ENCODE measurements around the gene CASKIN1.

The CASKIN1 gene

GRCh38 chr16:2228161-2228824 lies 31.9 kb upstream of the CASKIN1 start:
- H4K20me1 ChIP-seq (ENCODE audit: insufficient read depth, low read length): peaks cover 57% of the 10 kb centered on the region
- no peaks in the 10 kb centered on the region for H3K9me3 ChIP-seq (ENCODE audit: insufficient read depth, low read length, severe bottlenecking)
- no peak overlapping the region for H3K4me3 ChIP-seq (ENCODE audit: low read depth in 1 of 2, low read length in 2 of 2)
- H3K79me2 ChIP-seq (ENCODE audit: insufficient read depth, low read length): peaks cover 62% of the 10 kb centered on the region
- TF ChIP-seq EZH2 (IDR thresholded peaks at IDR 0.05; ENCODE audit: borderline replicate concordance, low read depth, low read length, severe bottlenecking): no peak
- no peak for TF ChIP-seq CTCF (IDR thresholded peaks at IDR 0.05; ENCODE audit: borderline replicate concordance, extremely low read depth, low read length, poor library complexity, severe bottlenecking)
- H3K36me3 ChIP-seq (ENCODE audit: insufficient read depth, low read length): peaks cover 67% of the 10 kb centered on the region
- DNase-seq: no peak
- no peak overlapping the region for H3K9ac ChIP-seq (ENCODE audit: low read depth, low read length)
- no peak overlapping the region for H2AFZ ChIP-seq (ENCODE audit: low read depth, low read length)
- H3K27me3 ChIP-seq (ENCODE audit: insufficient read depth, low read length, poor library complexity): no peaks in the 10 kb centered on the region
- no peak overlapping the region for H3K4me2 ChIP-seq (ENCODE audit: insufficient read depth, low read length)
- no peak for ATAC-seq (ENCODE audit: insufficient read depth, low read depth)
- no peak overlapping the region for H3K27ac ChIP-seq (ENCODE audit: low read length)
- H3K4me1 ChIP-seq (ENCODE audit: insufficient read depth, low read length): peaks cover 16% of the 10 kb centered on the region

- TF ChIP-seq EZH2 (IDR thresholded peaks at IDR 0.05; ENCODE audit: borderline replicate concordance, low read depth, low read length, severe bottlenecking): no peak
- TF ChIP-seq CTCF (IDR thresholded peaks at IDR 0.05; ENCODE audit: borderline replicate concordance, extremely low read depth, low read length, poor library complexity, severe bottlenecking): no peak
- Histone ChIP-seq H3K27ac (ENCODE audit: low read length) (no peak overlapping the region), H2AFZ (ENCODE audit: low read depth, low read length) (no peak overlapping the region), H3K9ac (ENCODE audit: low read depth, low read length) (no peak overlapping the region), H3K36me3 (ENCODE audit: insufficient read depth, low read length) (peaks cover 53% of the 10 kb centered on the region), H3K79me2 (ENCODE audit: insufficient read depth, low read length) (peaks cover 62% of the 10 kb centered on the region), H4K20me1 (ENCODE audit: insufficient read depth, low read length) (peaks cover 52% of the 10 kb centered on the region), H3K27me3 (ENCODE audit: insufficient read depth, low read length, poor library complexity) (no peaks in the 10 kb centered on the region), H3K9me3 (ENCODE audit: insufficient read depth, low read length, severe bottlenecking) (no peaks in the 10 kb centered on the region), H3K4me1 (ENCODE audit: insufficient read depth, low read length) (peaks cover 24% of the 10 kb centered on the region), H3K4me3 (ENCODE audit: low read depth in 1 of 2, low read length in 2 of 2) (no peak overlapping the region), H3K4me2 (ENCODE audit: insufficient read depth, low read length) (no peak overlapping the region)
- DNase-seq (no peak), ATAC-seq (ENCODE audit: insufficient read depth, low read depth) (no peak)
These were observed 30.5 kb upstream of the CASKIN1 start for GRCh38 chr16:2226918-2227317.

- no peak for DNase-seq
- Histone ChIP-seq H3K4me2 (ENCODE audit: insufficient read depth, low read length) (no peak overlapping the region), H3K27ac (ENCODE audit: low read length) (no peak overlapping the region), H3K4me1 (ENCODE audit: insufficient read depth, low read length) (peaks cover 24% of the 10 kb centered on the region), H3K79me2 (ENCODE audit: insufficient read depth, low read length) (peaks cover 62% of the 10 kb centered on the region), H2AFZ (ENCODE audit: low read depth, low read length) (no peak overlapping the region), H3K9ac (ENCODE audit: low read depth, low read length) (no peak overlapping the region), H3K36me3 (ENCODE audit: insufficient read depth, low read length) (peaks cover 47% of the 10 kb centered on the region), H3K27me3 (ENCODE audit: insufficient read depth, low read length, poor library complexity) (no peaks in the 10 kb centered on the region), H3K9me3 (ENCODE audit: insufficient read depth, low read length, severe bottlenecking) (no peaks in the 10 kb centered on the region), H3K4me3 (ENCODE audit: low read depth in 1 of 2, low read length in 2 of 2) (no peak overlapping the region), H4K20me1 (ENCODE audit: insufficient read depth, low read length) (peaks cover 50% of the 10 kb centered on the region)
- ATAC-seq (ENCODE audit: insufficient read depth, low read depth): no peak
- TF ChIP-seq CTCF (IDR thresholded peaks at IDR 0.05; ENCODE audit: borderline replicate concordance, extremely low read depth, low read length, poor library complexity, severe bottlenecking) (no peak), EZH2 (IDR thresholded peaks at IDR 0.05; ENCODE audit: borderline replicate concordance, low read depth, low read length, severe bottlenecking) (no peak)
These were observed 29.9 kb upstream of the CASKIN1 start for GRCh38 chr16:2226245-2226793.

All from DND-41 (cell line).